Suprapubic skin (tissue), 4 donors: ENCODE data around the gene OTOG.

Source experiments
- CTCF ChIP-seq, 2 donors: fragments of 200-600 bp in 1 of 2; fragments of 450-650 bp in 1 of 2; sonication (generic) in 1 of 2; IDR thresholded peaks; one replicate each; pipeline ENCODE4 v1.5.1; 2016 to 2019; ENCODE audit warnings: antibody characterized with exemption in 2 of 2, mild to moderate bottlenecking in 1 of 2, moderate library complexity in 1 of 2
- POLR2A ChIP-seq, 2 donors: fragments of 450-650 bp; IDR thresholded peaks; one replicate each; pipeline ENCODE4 v1.6.1; 2017; ENCODE audit warnings: antibody characterized with exemption in 2 of 2, mild to moderate bottlenecking in 2 of 2, moderate library complexity in 2 of 2
- POLR2AphosphoS5 ChIP-seq, 3 donors: sonication (generic); formaldehyde crosslinking; IDR thresholded peaks; one replicate each; pipeline ENCODE4 v1.6.1; 2017; ENCODE audit warnings: antibody characterized with exemption in 3 of 3

DNA sequence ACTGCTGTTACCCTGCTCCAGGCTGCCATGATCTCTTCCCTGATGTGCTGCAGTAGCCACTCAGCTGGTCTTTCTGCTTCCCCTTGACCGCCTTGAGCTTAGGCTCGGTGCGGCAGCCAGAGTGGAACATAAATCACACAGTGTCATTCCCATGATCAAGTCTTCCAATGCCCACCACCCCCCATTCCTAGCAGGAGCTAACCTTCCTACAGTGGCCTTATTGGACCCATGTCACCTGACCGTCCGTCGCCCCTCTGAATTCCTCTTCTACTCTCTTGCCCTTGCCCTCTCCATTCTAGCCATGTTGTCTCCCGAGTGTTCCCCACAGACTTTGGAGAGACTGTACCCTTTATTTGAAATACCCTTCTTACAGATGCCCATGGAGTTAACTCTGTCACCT lies 43.4 kb downstream of the OTOG start:
- TF ChIP-seq POLR2AphosphoS5 (IDR thresholded peaks at IDR 0.05) (no peak), CTCF (IDR thresholded peaks at IDR 0.05) (no peak), POLR2A (IDR thresholded peaks at IDR 0.05) (no peak)
